ENCODE results near the gene NUP58. TPM values are rescaled to one million over a fixed set of nuclear protein-coding genes. Genes with fewer than 3 reads are reported as not detected.

NUP58 gene
- total and polyA plus RNA-seq, 10 of the 15 experiments (the other 5 are each of a cell fraction or from before 2014, with no cell fraction given) = 12.1 to 78.0 (median 48.9) TPM

GRCh38 chr13:25301347-25302113 lies at the start of gene NUP58 (continued):
- TF ChIP-seq, protein P1, sequence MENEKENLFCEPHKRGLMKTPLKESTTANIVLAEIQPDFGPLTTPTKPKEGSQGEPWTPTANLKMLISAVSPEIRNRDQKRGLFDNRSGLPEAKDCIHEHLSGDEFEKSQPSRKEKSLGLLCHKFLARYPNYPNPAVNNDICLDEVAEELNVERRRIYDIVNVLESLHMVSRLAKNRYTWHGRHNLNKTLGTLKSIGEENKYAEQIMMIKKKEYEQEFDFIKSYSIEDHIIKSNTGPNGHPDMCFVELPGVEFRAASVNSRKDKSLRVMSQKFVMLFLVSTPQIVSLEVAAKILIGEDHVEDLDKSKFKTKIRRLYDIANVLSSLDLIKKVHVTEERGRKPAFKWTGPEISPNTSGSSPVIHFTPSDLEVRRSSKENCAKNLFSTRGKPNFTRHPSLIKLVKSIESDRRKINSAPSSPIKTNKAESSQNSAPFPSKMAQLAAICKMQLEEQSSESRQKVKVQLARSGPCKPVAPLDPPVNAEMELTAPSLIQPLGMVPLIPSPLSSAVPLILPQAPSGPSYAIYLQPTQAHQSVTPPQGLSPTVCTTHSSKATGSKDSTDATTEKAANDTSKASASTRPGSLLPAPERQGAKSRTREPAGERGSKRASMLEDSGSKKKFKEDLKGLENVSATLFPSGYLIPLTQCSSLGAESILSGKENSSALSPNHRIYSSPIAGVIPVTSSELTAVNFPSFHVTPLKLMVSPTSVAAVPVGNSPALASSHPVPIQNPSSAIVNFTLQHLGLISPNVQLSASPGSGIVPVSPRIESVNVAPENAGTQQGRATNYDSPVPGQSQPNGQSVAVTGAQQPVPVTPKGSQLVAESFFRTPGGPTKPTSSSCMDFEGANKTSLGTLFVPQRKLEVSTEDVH (IDR thresholded peaks at IDR 0.05; ENCODE audit: low read depth, partially characterized antibody) = peak; percentile 56
- TF ChIP-seq YY1 (IDR thresholded peaks at IDR 0.05; ENCODE audit: low read depth, low read length) (peak; percentile 21), USF1 (IDR thresholded peaks at IDR 0.05; ENCODE audit: borderline replicate concordance, extremely low read length, insufficient read depth, low read depth, low read length) (no peak), MTA2 (IDR thresholded peaks at IDR 0.05; ENCODE audit: low read depth) (no peak), CEBPB (IDR thresholded peaks at IDR 0.05; ENCODE audit: borderline replicate concordance in 1 of 2, low read depth in 2 of 2, low read length in 2 of 2) (no peak), BHLHE40 (IDR thresholded peaks at IDR 0.05; ENCODE audit: borderline replicate concordance in 1 of 2, low read depth in 2 of 2, low read length in 1 of 2) (peak in 1 of 2 experiments; percentile 73; a peak in 1 of 4 replicates)

DNA sequence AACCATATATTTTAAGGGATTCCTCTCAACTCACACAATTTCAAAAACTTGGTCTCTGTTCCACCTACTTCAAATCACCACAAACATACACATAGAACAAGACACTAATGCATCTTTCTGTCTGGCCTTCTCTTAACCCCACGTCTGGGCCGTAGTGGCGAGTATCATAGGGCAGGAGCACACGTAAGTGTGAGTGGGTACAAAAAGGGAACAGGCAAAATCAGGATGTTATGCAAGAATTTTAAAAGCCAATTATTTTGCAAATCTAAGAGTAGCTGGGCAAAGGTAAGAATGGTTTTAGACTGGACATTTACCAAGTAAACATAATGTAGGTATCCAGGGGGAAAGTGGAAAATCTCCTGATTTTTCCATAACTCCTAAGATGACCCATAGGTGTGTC lies 49.2 kb upstream of the NUP58 start:
- no peak overlapping the region for H2AFZ ChIP-seq (ENCODE audit: control insufficient read depth, low read depth, low read length)
- ChIA-PET CTCF (interaction anchor here (1.0 to 2.2 kb wide), 6 partner anchors 11 to 168 kb away, joined by 3 to 8 read pairs (median 4); no protein-coding TSS in a partner anchor), RAD21 (ENCODE audit: unreplicated experiment) (no interaction called here), POLR2A (no interaction called here), SMC1A (ENCODE audit: uncharacterized antibody, unreplicated experiment) (interaction anchor here (0.8 to 1.7 kb wide), 3 partner anchors 11 to 165 kb away, joined by 3 to 6 read pairs (median 3); no protein-coding TSS in a partner anchor)
- peaks cover 0 to 2% of the 10 kb centered on the region in 2 experiments; a peak in 2 of 4 replicates for H3K36me3 ChIP-seq (ENCODE audit: control insufficient read depth in 2 of 2, insufficient read depth in 2 of 2, low read length in 1 of 2)
- in situ Hi-C loops (cut with MboI) (no loop called here), intact Hi-C loops (cut with micrococcal nuclease; ENCODE audit: unreplicated experiment) (no loop called here)
- H3K27ac ChIP-seq (ENCODE audit: control insufficient read depth, insufficient read depth) = no peak overlapping the region
- no peak overlapping the region for H3K4me3 ChIP-seq
- H3K4me1 ChIP-seq (ENCODE audit: control insufficient read depth, insufficient read depth, low read length) = peaks cover 15% of the 10 kb centered on the region
- no peak for FAIRE-seq
- no peak for ATAC-seq
- DNase-seq (ENCODE audit: low read depth, low spot score) = no peak
- BruUV-seq (replicated peaks) = no TSS peak
- no peak overlapping the region for H3K9ac ChIP-seq (ENCODE audit: control insufficient read depth, insufficient read depth, low read length)
- H3K79me2 ChIP-seq (ENCODE audit: control insufficient read depth, insufficient read depth, low read length) = no peaks in the 10 kb centered on the region
- no peaks in the 10 kb centered on the region for H3K9me3 ChIP-seq (replicated peaks; ENCODE audit: control insufficient read depth, insufficient read depth, low read length)
- H3K27me3 ChIP-seq (replicated peaks in 1 of 2; ENCODE audit: control insufficient read depth in 2 of 2, insufficient read depth in 2 of 2, low read length in 1 of 2) = no peaks in the 10 kb centered on the region
- 97% methylated on average over 4 of the region's 4 CpGs for WGBS (ENCODE audit: insufficient coverage, insufficient replicate concordance, low lambda C conversion rate, missing lambda C conversion rate)
- no peaks in the 10 kb centered on the region for H4K20me1 ChIP-seq (ENCODE audit: control insufficient read depth, insufficient read depth)
- no peak overlapping the region for H3K4me2 ChIP-seq (ENCODE audit: control insufficient read depth, insufficient read depth)
- TF ChIP-seq, protein P2, sequence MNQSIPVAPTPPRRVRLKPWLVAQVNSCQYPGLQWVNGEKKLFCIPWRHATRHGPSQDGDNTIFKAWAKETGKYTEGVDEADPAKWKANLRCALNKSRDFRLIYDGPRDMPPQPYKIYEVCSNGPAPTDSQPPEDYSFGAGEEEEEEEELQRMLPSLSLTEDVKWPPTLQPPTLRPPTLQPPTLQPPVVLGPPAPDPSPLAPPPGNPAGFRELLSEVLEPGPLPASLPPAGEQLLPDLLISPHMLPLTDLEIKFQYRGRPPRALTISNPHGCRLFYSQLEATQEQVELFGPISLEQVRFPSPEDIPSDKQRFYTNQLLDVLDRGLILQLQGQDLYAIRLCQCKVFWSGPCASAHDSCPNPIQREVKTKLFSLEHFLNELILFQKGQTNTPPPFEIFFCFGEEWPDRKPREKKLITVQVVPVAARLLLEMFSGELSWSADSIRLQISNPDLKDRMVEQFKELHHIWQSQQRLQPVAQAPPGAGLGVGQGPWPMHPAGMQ (IDR thresholded peaks at IDR 0.05; ENCODE audit: borderline replicate concordance) = no peak
- no peak for TF ChIP-seq EGR1 (IDR thresholded peaks at IDR 0.05; ENCODE audit: borderline replicate concordance in 1 of 2, low read depth in 2 of 2, low read length in 2 of 2)
- TF ChIP-seq, protein P3, sequence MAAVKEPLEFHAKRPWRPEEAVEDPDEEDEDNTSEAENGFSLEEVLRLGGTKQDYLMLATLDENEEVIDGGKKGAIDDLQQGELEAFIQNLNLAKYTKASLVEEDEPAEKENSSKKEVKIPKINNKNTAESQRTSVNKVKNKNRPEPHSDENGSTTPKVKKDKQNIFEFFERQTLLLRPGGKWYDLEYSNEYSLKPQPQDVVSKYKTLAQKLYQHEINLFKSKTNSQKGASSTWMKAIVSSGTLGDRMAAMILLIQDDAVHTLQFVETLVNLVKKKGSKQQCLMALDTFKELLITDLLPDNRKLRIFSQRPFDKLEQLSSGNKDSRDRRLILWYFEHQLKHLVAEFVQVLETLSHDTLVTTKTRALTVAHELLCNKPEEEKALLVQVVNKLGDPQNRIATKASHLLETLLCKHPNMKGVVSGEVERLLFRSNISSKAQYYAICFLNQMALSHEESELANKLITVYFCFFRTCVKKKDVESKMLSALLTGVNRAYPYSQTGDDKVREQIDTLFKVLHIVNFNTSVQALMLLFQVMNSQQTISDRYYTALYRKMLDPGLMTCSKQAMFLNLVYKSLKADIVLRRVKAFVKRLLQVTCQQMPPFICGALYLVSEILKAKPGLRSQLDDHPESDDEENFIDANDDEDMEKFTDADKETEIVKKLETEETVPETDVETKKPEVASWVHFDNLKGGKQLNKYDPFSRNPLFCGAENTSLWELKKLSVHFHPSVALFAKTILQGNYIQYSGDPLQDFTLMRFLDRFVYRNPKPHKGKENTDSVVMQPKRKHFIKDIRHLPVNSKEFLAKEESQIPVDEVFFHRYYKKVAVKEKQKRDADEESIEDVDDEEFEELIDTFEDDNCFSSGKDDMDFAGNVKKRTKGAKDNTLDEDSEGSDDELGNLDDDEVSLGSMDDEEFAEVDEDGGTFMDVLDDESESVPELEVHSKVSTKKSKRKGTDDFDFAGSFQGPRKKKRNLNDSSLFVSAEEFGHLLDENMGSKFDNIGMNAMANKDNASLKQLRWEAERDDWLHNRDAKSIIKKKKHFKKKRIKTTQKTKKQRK (IDR thresholded peaks at IDR 0.05; ENCODE audit: low read depth, low read length) = no peak
- TF ChIP-seq ZNF217 (IDR thresholded peaks at IDR 0.05) = no peak
- TF ChIP-seq ZNF384 (IDR thresholded peaks at IDR 0.05; ENCODE audit: borderline replicate concordance, low read depth, low read length) = no peak

All from GM12878 (cell line).